GM04503 (cell line): ENCODE results near the gene MYBBP1A.

Source experiments
- DNase-seq: peaks from one replicate; pipeline ENCODE4 v3.0.0-alpha.2; 2012; ENCODE audit warnings: low read depth

Gene MYBBP1A

GRCh38 chr17:4549781-4550533 lies 5.2 kb downstream of the MYBBP1A start:
- no peak for DNase-seq

GRCh38 chr17:4548721-4549531 lies 6.3 kb downstream of the MYBBP1A start:
- DNase-seq, result no peak

GRCh38 chr17:4548061-4548461 lies 7.1 kb downstream of the MYBBP1A start:
- no peak for DNase-seq

GRCh38 chr17:4547118-4547906 lies 7.9 kb downstream of the MYBBP1A start:
- DNase-seq, result no peak

GRCh38 chr17:4545217-4545951 lies 9.8 kb downstream of the MYBBP1A start:
- no peak for DNase-seq

- no peak for DNase-seq
These were observed 10.3 kb downstream of the MYBBP1A start for GRCh38 chr17:4544951-4545216.

GRCh38 chr17:4544135-4544950 lies 10.8 kb downstream of the MYBBP1A start:
- DNase-seq, result no peak

GRCh38 chr17:4543557-4544026 lies 11.6 kb downstream of the MYBBP1A start:
- DNase-seq, result no peak

GRCh38 chr17:4542726-4543191 lies 12.4 kb downstream of the MYBBP1A start:
- DNase-seq, result no peak

- no peak for DNase-seq
These were observed 13.0 kb downstream of the MYBBP1A start for GRCh38 chr17:4542003-4542725.

GRCh38 chr17:4541328-4542002 lies 13.7 kb downstream of the MYBBP1A start:
- no peak for DNase-seq

- DNase-seq, result no peak
These were observed 14.4 kb downstream of the MYBBP1A start for GRCh38 chr17:4540687-4541327.

GRCh38 chr17:4540224-4540651 lies 14.9 kb downstream of the MYBBP1A start:
- DNase-seq, result no peak

GRCh38 chr17:4539576-4540223 lies 15.5 kb downstream of the MYBBP1A start:
- DNase-seq, result no peak

GRCh38 chr17:4539025-4539424 lies 16.2 kb downstream of the MYBBP1A start:
- DNase-seq, result no peak

GRCh38 chr17:4538236-4539002 lies 16.8 kb downstream of the MYBBP1A start:
- DNase-seq, result no peak

- DNase-seq, result no peak
These were observed 17.5 kb downstream of the MYBBP1A start for GRCh38 chr17:4537451-4538235.
